Caki2 (cell line): ENCODE data around the gene APLP2. TPM values are rescaled to one million over a fixed set of nuclear protein-coding genes. Genes with fewer than 3 reads are reported as not detected.
"Not testable (repeated sequence)": the region's sequence is repeated elsewhere in the genome, so short reads cannot be mapped to it uniquely, and the experiment has no call there.

Source experiments
- DNase-seq: peaks from one replicate; pipeline ENCODE4 v3.0.0-alpha.2; 2015; ENCODE audit warnings: low read depth
- in situ Hi-C: cut with HindIII; loops from 2 replicates; pipeline ENCODE4 v1.10.0; 2016; ENCODE audit warnings: low sequenced_read_pairs, low pct_unique_long_range_greater_than_20kb, mixed read lengths
- total RNA-seq: library from RNA; depleted of rRNA; stranded (reverse); fragments of >200 nt; shearing (Covaris generic); gene quantifications from 2 replicates; pipeline ENCODE4 v1.2.3, GENCODE V29; 2014; ENCODE audit warnings: low replicate concordance

The APLP2 gene
- total RNA-seq, 1 experiment from 2014 or later, result 169 TPM

- in situ Hi-C loops, result no loop called here
- peak; percentile 77 for DNase-seq
Observed at GRCh38 chr11:130103296-130103814, 33.7 kb downstream of the APLP2 start.

GRCh38 chr11:130106381-130106780 is 36.7 kb downstream of the APLP2 start:
- in situ Hi-C loops, result no loop called here
- no peak for DNase-seq

GRCh38 chr11:130108671-130109070 is 39.0 kb downstream of the APLP2 start:
- DNase-seq, in situ Hi-C loops: not testable (repeated sequence)

- no peak for DNase-seq
- in situ Hi-C loops, result no loop called here
Observed at GRCh38 chr11:130109386-130109785, 39.7 kb downstream of the APLP2 start.

GRCh38 chr11:130110339-130111108 is 40.8 kb downstream of the APLP2 start:
- in situ Hi-C loops, result no loop called here
- DNase-seq, result no peak

GRCh38 chr11:130112071-130112830 is 42.6 kb downstream of the APLP2 start:
- DNase-seq, result no peak
- in situ Hi-C loops, result no loop called here

- DNase-seq, result no peak
- in situ Hi-C loops, result no loop called here
Observed at GRCh38 chr11:130114281-130114680, 44.6 kb downstream of the APLP2 start.

GRCh38 chr11:130114726-130115125 is 45.0 kb downstream of the APLP2 start:
- in situ Hi-C loops, result no loop called here
- no peak for DNase-seq

GRCh38 chr11:130115218-130115617 is 45.5 kb downstream of the APLP2 start:
- DNase-seq, result no peak
- in situ Hi-C loops, result no loop called here

- no peak for DNase-seq
- in situ Hi-C loops, result no loop called here
Observed at GRCh38 chr11:130118165-130118564, 48.5 kb downstream of the APLP2 start.

- in situ Hi-C loops, result no loop called here
- no peak for DNase-seq
Observed at GRCh38 chr11:130118636-130119387, 49.1 kb downstream of the APLP2 start.

GRCh38 chr11:130120045-130120444 is 50.4 kb downstream of the APLP2 start:
- in situ Hi-C loops, result no loop called here
- no peak for DNase-seq

- no peak for DNase-seq
- in situ Hi-C loops, result no loop called here
Observed at GRCh38 chr11:130121445-130121978, 51.8 kb downstream of the APLP2 start.

GRCh38 chr11:130122141-130122575 is 52.5 kb downstream of the APLP2 start:
- no peak for DNase-seq
- in situ Hi-C loops, result no loop called here

GRCh38 chr11:130123414-130124040 is 53.8 kb downstream of the APLP2 start:
- DNase-seq, result no peak
- in situ Hi-C loops, result no loop called here

- in situ Hi-C loops, result no loop called here
- DNase-seq, result peak; percentile 58
Observed at GRCh38 chr11:130124096-130124495, 54.4 kb downstream of the APLP2 start.

GRCh38 chr11:130125638-130126037 is 55.9 kb downstream of the APLP2 start:
- no peak for DNase-seq
- in situ Hi-C loops, result no loop called here

GRCh38 chr11:130126516-130126915 is 56.8 kb downstream of the APLP2 start:
- in situ Hi-C loops, result no loop called here
- DNase-seq, result no peak
